Stimulated activated CD8-positive, alpha-beta memory T cell treated with anti-CD3 and anti-CD28 coated beads, Interleukin-7, amount 100 ng/mL, for 24 hours (primary cell): ENCODE data around the gene GIT1.

Experiments used
- DNase-seq: peaks from one replicate; pipeline ENCODE4 v3.0.0-alpha.2; 2020; ENCODE audit warnings: low read depth

The GIT1 gene, protein sequence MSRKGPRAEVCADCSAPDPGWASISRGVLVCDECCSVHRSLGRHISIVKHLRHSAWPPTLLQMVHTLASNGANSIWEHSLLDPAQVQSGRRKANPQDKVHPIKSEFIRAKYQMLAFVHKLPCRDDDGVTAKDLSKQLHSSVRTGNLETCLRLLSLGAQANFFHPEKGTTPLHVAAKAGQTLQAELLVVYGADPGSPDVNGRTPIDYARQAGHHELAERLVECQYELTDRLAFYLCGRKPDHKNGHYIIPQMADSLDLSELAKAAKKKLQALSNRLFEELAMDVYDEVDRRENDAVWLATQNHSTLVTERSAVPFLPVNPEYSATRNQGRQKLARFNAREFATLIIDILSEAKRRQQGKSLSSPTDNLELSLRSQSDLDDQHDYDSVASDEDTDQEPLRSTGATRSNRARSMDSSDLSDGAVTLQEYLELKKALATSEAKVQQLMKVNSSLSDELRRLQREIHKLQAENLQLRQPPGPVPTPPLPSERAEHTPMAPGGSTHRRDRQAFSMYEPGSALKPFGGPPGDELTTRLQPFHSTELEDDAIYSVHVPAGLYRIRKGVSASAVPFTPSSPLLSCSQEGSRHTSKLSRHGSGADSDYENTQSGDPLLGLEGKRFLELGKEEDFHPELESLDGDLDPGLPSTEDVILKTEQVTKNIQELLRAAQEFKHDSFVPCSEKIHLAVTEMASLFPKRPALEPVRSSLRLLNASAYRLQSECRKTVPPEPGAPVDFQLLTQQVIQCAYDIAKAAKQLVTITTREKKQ

GRCh38 chr17:29589524-29590410 lies at the start of gene GIT1:
Gene GIT1 (minus strand): TSS chr17:29589648. CDS start chr17:29589378, 270 bp downstream.
- no peak for DNase-seq

DNA sequence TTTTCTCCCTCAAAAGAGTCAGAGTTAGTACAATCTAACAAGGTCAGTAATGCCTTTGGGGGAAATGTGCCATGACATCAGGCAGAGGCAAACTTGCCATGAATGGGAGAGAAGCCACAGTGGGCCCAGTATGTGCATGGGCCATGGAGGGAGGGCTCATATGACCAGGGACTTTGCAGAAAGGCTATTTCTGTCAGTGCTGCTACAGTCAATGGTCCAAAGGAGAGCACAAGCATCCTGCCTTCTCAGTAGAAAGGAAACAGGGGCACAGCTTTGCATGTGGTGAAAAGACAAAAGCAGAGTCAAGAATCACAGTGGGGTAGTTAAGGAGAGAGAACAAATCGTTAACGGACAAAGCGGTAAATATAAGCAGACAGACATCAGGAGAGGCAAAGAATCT lies 44.4 kb upstream of the GIT1 start:
- no peak for DNase-seq

- no peak for DNase-seq
Measured at GRCh38 chr17:29630630-29631193, 41.3 kb upstream of the GIT1 start.

- no peak for DNase-seq
Measured at GRCh38 chr17:29629839-29630238, 40.4 kb upstream of the GIT1 start.

GRCh38 chr17:29628644-29629043 lies 39.2 kb upstream of the GIT1 start:
- DNase-seq, result no peak

DNA sequence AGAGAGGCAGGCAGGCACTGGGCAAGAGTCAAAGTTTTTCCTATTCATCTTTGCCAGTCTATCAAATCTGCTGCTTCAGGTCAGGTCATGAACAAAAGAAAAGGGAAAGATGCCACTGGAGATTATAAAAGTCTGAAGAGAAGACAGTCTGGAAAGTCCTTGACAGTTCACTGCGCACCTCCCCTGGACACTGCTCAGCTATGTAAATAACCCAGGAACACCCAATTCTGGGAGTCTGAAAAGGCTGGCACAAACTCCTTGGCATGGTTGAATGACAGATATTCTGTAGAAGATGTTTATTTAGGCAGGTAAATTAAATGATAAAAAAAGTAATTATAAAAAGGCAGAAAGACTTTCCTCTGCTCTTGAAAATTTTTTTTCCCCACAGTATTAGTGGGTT lies 38.5 kb upstream of the GIT1 start:
- DNase-seq, result no peak

GRCh38 chr17:29625037-29625750 lies 35.7 kb upstream of the GIT1 start:
- no peak for DNase-seq

DNA sequence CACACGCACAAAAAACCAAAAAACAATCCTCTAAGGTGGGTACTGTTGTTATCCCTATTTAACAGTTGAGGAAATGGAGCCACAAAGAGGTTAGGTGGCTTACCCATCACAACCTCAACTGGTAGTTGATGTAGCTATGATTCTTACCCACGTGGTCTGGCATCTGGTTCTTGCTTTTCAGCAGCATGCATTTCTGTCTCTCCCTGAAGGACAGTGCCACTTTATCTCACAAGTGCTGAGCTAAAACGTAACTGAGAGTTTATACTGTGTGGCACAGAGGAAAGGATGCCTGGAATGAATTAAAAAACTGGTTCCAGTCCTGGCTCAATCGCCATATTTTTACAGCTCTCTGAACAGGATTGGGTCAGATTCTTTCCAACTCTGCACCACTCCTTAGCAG lies 35.1 kb upstream of the GIT1 start:
- no peak for DNase-seq

DNA sequence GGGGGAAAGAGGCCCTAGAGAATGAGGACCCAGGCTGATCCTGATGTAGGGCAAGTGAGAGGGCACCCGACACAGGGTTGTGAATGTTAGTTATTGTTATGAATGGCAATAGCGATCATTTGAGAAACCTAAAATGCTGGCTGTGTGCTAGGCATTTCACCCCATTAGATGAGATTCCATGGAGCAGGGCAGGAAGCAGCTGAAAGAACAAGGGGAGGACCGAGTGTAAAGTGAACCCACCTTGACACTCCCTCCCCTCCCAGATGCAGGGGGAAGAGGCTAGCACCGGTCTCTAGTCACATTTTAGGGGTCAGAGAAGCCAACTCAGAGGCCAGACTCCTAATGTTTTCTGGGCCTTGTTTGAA lies 33.8 kb upstream of the GIT1 start:
- DNase-seq, result no peak

GRCh38 chr17:29622337-29623282 lies 33.2 kb upstream of the GIT1 start, which contains the start of gene CORO6:
Gene CORO6 (minus strand): TSS chr17:29622912. CDS start chr17:29621421, 1,491 bp downstream.
- no peak for DNase-seq

- no peak for DNase-seq
Measured at GRCh38 chr17:29621751-29622194, 32.3 kb upstream of the GIT1 start.

- no peak for DNase-seq
Measured at GRCh38 chr17:29620779-29621500, 31.5 kb upstream of the GIT1 start.

- no peak for DNase-seq
Measured at GRCh38 chr17:29620271-29620670, 30.8 kb upstream of the GIT1 start.

DNA sequence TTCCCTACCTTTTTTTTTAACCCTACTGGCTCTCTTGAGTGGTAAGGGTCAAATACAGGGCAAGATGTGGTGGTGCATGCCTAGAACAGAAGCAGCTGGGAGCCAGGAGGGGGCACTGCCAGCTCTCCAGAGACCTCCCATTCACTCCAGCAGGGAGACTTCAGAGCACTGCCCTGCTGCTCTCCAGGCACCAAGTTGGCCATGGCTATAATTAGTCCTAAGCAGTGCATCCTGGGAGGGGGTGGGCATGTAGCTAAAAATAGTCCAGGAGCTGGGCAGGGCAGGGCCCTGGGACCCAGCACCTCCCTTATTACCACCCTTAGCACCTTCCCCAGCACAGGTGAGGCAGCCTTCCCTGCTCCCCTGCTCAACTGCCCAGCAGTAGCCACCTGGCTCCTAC lies 29.8 kb upstream of the GIT1 start:
- no peak for DNase-seq

DNA sequence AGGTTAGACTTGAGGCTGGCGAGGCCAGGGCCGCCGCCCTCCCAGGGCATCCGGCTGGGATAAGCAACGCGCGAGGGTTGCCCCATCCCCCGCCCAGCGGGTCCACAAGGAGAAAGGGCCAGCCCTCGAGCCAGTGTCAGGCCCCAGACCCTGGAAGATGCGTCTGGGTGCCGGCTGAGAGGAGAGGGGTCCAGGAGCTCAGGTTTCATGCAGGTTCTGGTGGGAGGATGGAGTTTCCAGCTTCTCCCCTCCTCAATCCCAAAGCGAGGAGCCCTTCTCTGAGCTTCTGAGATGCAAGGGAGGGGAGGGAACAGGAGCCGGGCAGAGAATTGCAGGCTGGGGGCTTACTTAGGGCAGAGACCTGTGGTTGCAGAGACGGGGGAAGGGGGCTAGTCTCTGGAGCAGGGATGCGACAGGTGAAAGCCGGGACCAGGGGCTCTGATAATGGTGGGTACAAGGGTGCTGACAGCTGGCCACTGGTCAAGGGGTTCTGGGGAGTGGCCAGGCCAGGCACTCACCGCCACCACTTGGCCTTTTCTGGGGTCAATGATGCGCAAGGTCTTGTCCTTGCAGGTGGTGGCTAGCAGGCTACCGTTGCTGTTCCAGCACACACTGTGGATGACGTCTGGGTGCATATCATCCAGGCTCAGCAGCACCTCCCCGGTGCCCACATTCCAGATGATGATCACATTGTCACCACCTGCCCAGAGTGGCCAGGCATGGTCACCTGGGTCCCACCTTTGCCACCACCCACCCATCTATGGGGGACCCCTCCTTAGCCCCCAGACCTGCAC lies 29.0 kb upstream of the GIT1 start:
- DNase-seq, result no peak

DNA sequence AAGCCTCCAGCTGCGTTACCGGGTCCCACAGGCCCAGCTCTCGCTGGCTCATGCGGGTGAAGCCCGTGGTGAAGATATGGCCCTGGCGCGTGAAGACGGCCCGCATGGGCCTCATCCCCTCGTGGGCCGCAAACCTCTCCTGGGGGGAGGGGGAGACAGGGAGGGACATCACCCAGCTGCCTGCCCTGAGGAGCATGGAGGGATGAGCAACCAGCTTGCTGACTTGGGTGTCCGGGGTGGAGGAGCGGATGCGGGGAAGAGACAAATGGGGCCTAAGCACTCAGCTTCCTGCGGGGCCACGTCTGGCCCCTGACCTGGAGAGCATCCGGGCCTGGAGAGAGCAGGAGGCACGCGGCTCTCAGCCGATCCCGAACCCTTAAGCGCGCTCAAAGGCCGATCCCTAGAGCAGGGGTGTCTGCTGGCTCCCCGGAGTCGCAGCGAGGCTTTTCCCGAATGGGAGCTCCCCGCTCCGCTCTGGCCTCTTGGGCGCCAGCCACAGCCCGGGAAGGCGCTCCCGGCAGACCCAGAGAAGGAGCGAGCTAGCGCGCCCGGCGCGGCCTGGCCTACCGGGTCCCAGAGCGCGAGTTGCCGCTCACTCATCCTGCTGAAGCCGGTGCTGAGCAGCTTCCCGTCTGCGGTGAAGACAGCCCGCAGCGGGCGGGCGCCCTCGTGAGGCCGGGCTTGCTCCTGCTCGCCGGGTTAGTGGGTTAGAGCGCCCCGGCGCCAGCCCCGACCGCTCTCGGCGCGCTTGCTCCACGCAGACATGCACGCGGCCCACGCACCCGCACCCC lies 28.2 kb upstream of the GIT1 start:
- DNase-seq, result peak; percentile 73

DNA sequence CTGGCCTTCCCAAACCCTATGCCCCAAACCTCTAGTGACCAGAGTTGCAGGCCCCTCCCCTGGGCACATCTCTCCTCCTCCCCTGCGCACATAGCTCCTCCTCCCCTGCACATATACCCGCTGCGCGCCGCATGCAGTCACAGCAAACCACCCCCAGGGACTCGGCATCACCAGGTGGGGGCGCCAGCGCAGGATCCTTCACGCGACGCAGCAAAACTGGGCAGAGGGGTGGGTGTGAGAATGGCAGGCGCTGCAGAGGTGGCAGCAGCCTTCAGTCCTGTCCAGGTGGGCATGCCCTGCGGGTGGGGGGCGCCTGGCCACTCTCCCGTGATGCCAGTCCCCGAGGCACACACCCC lies 27.7 kb upstream of the GIT1 start:
- peak; percentile 83 for DNase-seq
